Nephron (organoid): Measurements from ENCODE around the gene UGP2.
"Not testable (repeated sequence)": the region's sequence is repeated elsewhere in the genome, so short reads cannot be mapped to it uniquely, and the experiment has no call there.

Experiments
- H3K27ac Mint-ChIP-seq, 3 experiments: 2 replicates each; pipeline ENCODE4 v1.8.0; 2020; ENCODE audit warnings: mixed read lengths in 3 of 3, mild to moderate bottlenecking in 2 of 3, moderate library complexity in 1 of 3
- H3K27me3 Mint-ChIP-seq: 2 replicates; pipeline ENCODE4 v1.8.0; 2021; ENCODE audit warnings: low read depth, mild to moderate bottlenecking, moderate library complexity, mixed read lengths
- H3K36me3 Mint-ChIP-seq: 2 replicates; pipeline ENCODE4 v1.8.0; 2020; ENCODE audit warnings: low read depth, mixed read lengths
- H3K4me1 Mint-ChIP-seq: 2 replicates; pipeline ENCODE4 v1.8.0; 2020; ENCODE audit warnings: mixed read lengths
- H3K4me3 Mint-ChIP-seq, 3 experiments: 2 replicates each; pipeline ENCODE4 v1.8.0; 2020; ENCODE audit warnings: mild to moderate bottlenecking in 3 of 3, mixed read lengths in 3 of 3, moderate library complexity in 2 of 3
- H3K9me3 Mint-ChIP-seq: 2 replicates; pipeline ENCODE4 v1.8.0; 2020; ENCODE audit warnings: mixed read lengths
- CTCF ChIP-seq, 3 experiments: fragments of 200-600 bp; sonication (generic); IDR thresholded peaks; one replicate each; pipeline ENCODE4 v1.5.0; 2021; ENCODE audit warnings: antibody characterized with exemption in 3 of 3; ENCODE audit not compliant: unreplicated experiment in 3 of 3

UGP2 gene

GRCh38 chr2:63841254-63842022, at the start of gene UGP2:
Gene UGP2 (plus strand): TSS chr2:63841896. CDS start chr2:63842186, 290 bp downstream.
- Mint-ChIP-seq H3K36me3 (peaks cover 5% of the 10 kb centered on the region), H3K27ac (peak within 1 kb of the TSS; percentile 97 to 99 (median 98)), H3K4me1 (peaks cover 49% of the 10 kb centered on the region), H3K27me3 (no peaks in the 10 kb centered on the region), H3K4me3 (peak within 1 kb of the TSS; percentile 93 to 96 (median 95)), H3K9me3 (no peaks in the 10 kb centered on the region)
- peak in 2 of 3 experiments; percentile 9 to 16 for TF ChIP-seq CTCF (IDR thresholded peaks at IDR 0.05; ENCODE audit: unreplicated experiment in 3 of 3)

GRCh38 chr2:63792530-63792929, 49.2 kb upstream of the UGP2 start:
- Mint-ChIP-seq H3K27me3 (no peaks in the 10 kb centered on the region), H3K9me3 (no peaks in the 10 kb centered on the region), H3K4me3 (no peak overlapping the region), H3K4me1 (peaks cover 5% of the 10 kb centered on the region), H3K36me3 (no peaks in the 10 kb centered on the region), H3K27ac (no peak overlapping the region)
- TF ChIP-seq CTCF (IDR thresholded peaks at IDR 0.05; ENCODE audit: unreplicated experiment in 3 of 3): no peak

GRCh38 chr2:63796366-63796765, 45.3 kb upstream of the UGP2 start:
- no peaks in the 10 kb centered on the region for H3K36me3 Mint-ChIP-seq
- no peaks in the 10 kb centered on the region for H3K4me1 Mint-ChIP-seq
- no peaks in the 10 kb centered on the region for H3K27me3 Mint-ChIP-seq
- no peak overlapping the region for H3K4me3 Mint-ChIP-seq
- H3K9me3 Mint-ChIP-seq: no peaks in the 10 kb centered on the region
- no peak overlapping the region for H3K27ac Mint-ChIP-seq
- TF ChIP-seq CTCF (IDR thresholded peaks at IDR 0.05; ENCODE audit: unreplicated experiment in 3 of 3): no peak

- no peaks in the 10 kb centered on the region for H3K9me3 Mint-ChIP-seq
- H3K4me3 Mint-ChIP-seq: no peak overlapping the region
- no peaks in the 10 kb centered on the region for H3K27me3 Mint-ChIP-seq
- no peak for TF ChIP-seq CTCF (IDR thresholded peaks at IDR 0.05; ENCODE audit: unreplicated experiment in 3 of 3)
- no peak overlapping the region for H3K27ac Mint-ChIP-seq
- no peaks in the 10 kb centered on the region for H3K4me1 Mint-ChIP-seq
- no peaks in the 10 kb centered on the region for H3K36me3 Mint-ChIP-seq
Observed at GRCh38 chr2:63796796-63797195, 44.9 kb upstream of the UGP2 start.

- H3K27ac Mint-ChIP-seq: no peak overlapping the region
- no peaks in the 10 kb centered on the region for H3K4me1 Mint-ChIP-seq
- no peaks in the 10 kb centered on the region for H3K27me3 Mint-ChIP-seq
- H3K9me3 Mint-ChIP-seq: peaks cover 4% of the 10 kb centered on the region
- no peak overlapping the region for H3K4me3 Mint-ChIP-seq
- TF ChIP-seq CTCF (IDR thresholded peaks at IDR 0.05; ENCODE audit: unreplicated experiment in 3 of 3): no peak
- no peaks in the 10 kb centered on the region for H3K36me3 Mint-ChIP-seq
Observed at GRCh38 chr2:63801455-63801854, 40.2 kb upstream of the UGP2 start.

- H3K27me3 Mint-ChIP-seq: no peaks in the 10 kb centered on the region
- peaks cover 9% of the 10 kb centered on the region for H3K9me3 Mint-ChIP-seq
- H3K36me3 Mint-ChIP-seq: no peaks in the 10 kb centered on the region
- TF ChIP-seq CTCF (IDR thresholded peaks at IDR 0.05; ENCODE audit: unreplicated experiment in 3 of 3): no peak
- no peak overlapping the region for H3K4me3 Mint-ChIP-seq
- H3K27ac Mint-ChIP-seq: no peak overlapping the region
- H3K4me1 Mint-ChIP-seq: no peaks in the 10 kb centered on the region
Observed at GRCh38 chr2:63805412-63805811, 36.3 kb upstream of the UGP2 start.

- not testable (repeated sequence) for H3K9me3 Mint-ChIP-seq, H3K4me1 Mint-ChIP-seq, H3K36me3 Mint-ChIP-seq, H3K27ac Mint-ChIP-seq, H3K27me3 Mint-ChIP-seq, H3K4me3 Mint-ChIP-seq
Observed at GRCh38 chr2:63808036-63808435, 33.7 kb upstream of the UGP2 start.

GRCh38 chr2:63808911-63809310, 32.8 kb upstream of the UGP2 start:
- H3K27me3 Mint-ChIP-seq, H3K27ac Mint-ChIP-seq, H3K9me3 Mint-ChIP-seq, H3K4me1 Mint-ChIP-seq, H3K4me3 Mint-ChIP-seq, H3K36me3 Mint-ChIP-seq: not testable (repeated sequence)
